Karpas-422 (cell line): ENCODE measurements around the gene FRMPD2. TPM values are rescaled to one million over a fixed set of nuclear protein-coding genes. Genes with fewer than 3 reads are reported as not detected.

Experiments
- DNase-seq: peaks from one replicate; pipeline ENCODE4 v3.0.0-alpha.2; 2015
- H2AFZ ChIP-seq: fragments of 200-600 bp; sonication (generic); 2 replicates; pipeline ENCODE4 v1.6.1; 2014; ENCODE audit warnings: antibody characterized with exemption, low read length, mixed read lengths
- H3K27ac ChIP-seq: fragments of 200-600 bp; sonication (generic); 2 replicates; pipeline ENCODE4 v1.5.1; 2014; ENCODE audit warnings: mild to moderate bottlenecking, low read length, moderate library complexity
- H3K27me3 ChIP-seq: fragments of 200-600 bp; sonication (generic); 2 replicates; pipeline ENCODE4 v1.6.1; 2014; ENCODE audit warnings: low read length, mixed read lengths
- H3K36me3 ChIP-seq: fragments of 200-600 bp; sonication (generic); 2 replicates; pipeline ENCODE4 v1.6.1; 2014; ENCODE audit warnings: low read length, mixed read lengths; ENCODE audit not compliant: insufficient read depth
- H3K4me1 ChIP-seq: fragments of 200-600 bp; sonication (generic); 2 replicates; pipeline ENCODE4 v1.6.1; 2014; ENCODE audit warnings: mild to moderate bottlenecking, low read length, mixed read lengths
- H3K4me2 ChIP-seq: fragments of 200-600 bp; sonication (generic); 2 replicates; pipeline ENCODE4 v1.6.1; 2014; ENCODE audit warnings: low read length, low read depth, mild to moderate bottlenecking; ENCODE audit not compliant: poor library complexity, severe bottlenecking
- H3K4me3 ChIP-seq: fragments of 200-600 bp; sonication (generic); 2 replicates; pipeline ENCODE4 v1.5.1; 2014; ENCODE audit warnings: mild to moderate bottlenecking, antibody characterized with exemption, low read length, mixed read lengths
- H3K79me2 ChIP-seq: fragments of 200-600 bp; sonication (generic); 2 replicates; pipeline ENCODE4 v1.6.1; 2014; ENCODE audit warnings: mild to moderate bottlenecking, low read length, mixed read lengths
- H3K9ac ChIP-seq: fragments of 200-600 bp; sonication (generic); 2 replicates; pipeline ENCODE4 v1.6.0; 2014; ENCODE audit warnings: low read length
- H3K9me2 ChIP-seq: fragments of 200-600 bp; sonication (generic), shearing (Covaris generic); replicated peaks from 2 replicates; pipeline ENCODE4 v1.6.0; 2014; ENCODE audit warnings: mild to moderate bottlenecking, low read length, moderate library complexity; ENCODE audit not compliant: insufficient read depth
- H3K9me3 ChIP-seq: fragments of 300-700, 200-600 bp; sonication (generic); 2 replicates; pipeline ENCODE4 v1.6.1; 2014; ENCODE audit warnings: low read length, mixed read lengths
- H4K20me1 ChIP-seq: fragments of 200-600 bp; sonication (generic); 2 replicates; pipeline ENCODE4 v1.6.1; 2014; ENCODE audit warnings: mild to moderate bottlenecking, antibody characterized with exemption, low read length, low read depth; ENCODE audit not compliant: insufficient read depth
- total RNA-seq: library from RNA; depleted of rRNA; stranded (reverse); fragments of >200 nt; shearing (Covaris generic); gene quantifications from 2 replicates; pipeline ENCODE4 v1.2.3, GENCODE V29; 2014; ENCODE audit warnings: low replicate concordance

FRMPD2 gene
- total RNA-seq, 1 experiment from 2014 or later = not detected

GRCh38 chr10:48251525-48252353 is 22.8 kb downstream of the FRMPD2 start:
- H3K27me3 ChIP-seq = no peaks in the 10 kb centered on the region; the same call in 1 of the 2 replicates
- H3K9me2 ChIP-seq = no peaks in the 10 kb centered on the region
- no peaks in the 10 kb centered on the region for H3K79me2 ChIP-seq
- H4K20me1 ChIP-seq = no peaks in the 10 kb centered on the region
- H3K9me3 ChIP-seq = no peaks in the 10 kb centered on the region
- no peak overlapping the region for H3K4me3 ChIP-seq
- H3K36me3 ChIP-seq = no peaks in the 10 kb centered on the region
- H3K4me2 ChIP-seq = no peak overlapping the region
- no peak overlapping the region for H2AFZ ChIP-seq
- H3K4me1 ChIP-seq = no peaks in the 10 kb centered on the region
- H3K9ac ChIP-seq = no peak overlapping the region
- DNase-seq = no peak
- H3K27ac ChIP-seq = no peak overlapping the region

DNA sequence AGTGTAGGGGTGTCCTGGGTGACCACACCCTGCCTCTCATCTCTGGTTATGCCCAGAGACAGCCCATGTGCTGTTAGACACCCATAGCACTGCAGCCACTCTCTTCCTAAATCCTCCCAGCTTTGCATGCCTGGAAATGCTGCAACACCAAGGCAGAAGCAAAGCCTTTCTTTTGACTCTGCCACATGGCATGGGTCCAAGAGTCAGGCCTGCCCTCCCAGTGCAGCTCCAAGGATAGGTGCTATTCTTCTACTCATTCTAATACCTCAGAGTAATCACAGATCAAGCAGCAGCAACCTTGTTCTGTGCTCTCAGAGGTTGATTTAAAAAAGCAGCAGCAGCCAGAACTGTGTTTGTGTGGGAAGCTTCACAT is 23.4 kb downstream of the FRMPD2 start:
- no peaks in the 10 kb centered on the region for H3K79me2 ChIP-seq
- H3K4me1 ChIP-seq = no peaks in the 10 kb centered on the region
- H3K4me3 ChIP-seq = no peak overlapping the region
- H3K9me3 ChIP-seq = no peaks in the 10 kb centered on the region
- no peak overlapping the region for H2AFZ ChIP-seq
- H3K9ac ChIP-seq = no peak overlapping the region
- no peaks in the 10 kb centered on the region for H4K20me1 ChIP-seq
- H3K36me3 ChIP-seq = no peaks in the 10 kb centered on the region
- no peak overlapping the region for H3K27ac ChIP-seq
- no peak overlapping the region for H3K4me2 ChIP-seq
- H3K9me2 ChIP-seq = no peaks in the 10 kb centered on the region
- no peaks in the 10 kb centered on the region; the same call in 1 of the 2 replicates for H3K27me3 ChIP-seq
- DNase-seq = no peak

GRCh38 chr10:48249763-48250351 is 24.6 kb downstream of the FRMPD2 start:
- Histone ChIP-seq H3K9ac (no peak overlapping the region), H3K9me3 (no peaks in the 10 kb centered on the region), H3K4me3 (no peak overlapping the region), H3K36me3 (no peaks in the 10 kb centered on the region), H3K4me2 (no peak overlapping the region), H3K27me3 (no peaks in the 10 kb centered on the region; the same call in 1 of the 2 replicates), H3K4me1 (no peaks in the 10 kb centered on the region), H3K79me2 (no peaks in the 10 kb centered on the region), H2AFZ (no peak overlapping the region), H3K27ac (no peak overlapping the region), H4K20me1 (no peaks in the 10 kb centered on the region), H3K9me2 (no peaks in the 10 kb centered on the region)
- DNase-seq = no peak

DNA sequence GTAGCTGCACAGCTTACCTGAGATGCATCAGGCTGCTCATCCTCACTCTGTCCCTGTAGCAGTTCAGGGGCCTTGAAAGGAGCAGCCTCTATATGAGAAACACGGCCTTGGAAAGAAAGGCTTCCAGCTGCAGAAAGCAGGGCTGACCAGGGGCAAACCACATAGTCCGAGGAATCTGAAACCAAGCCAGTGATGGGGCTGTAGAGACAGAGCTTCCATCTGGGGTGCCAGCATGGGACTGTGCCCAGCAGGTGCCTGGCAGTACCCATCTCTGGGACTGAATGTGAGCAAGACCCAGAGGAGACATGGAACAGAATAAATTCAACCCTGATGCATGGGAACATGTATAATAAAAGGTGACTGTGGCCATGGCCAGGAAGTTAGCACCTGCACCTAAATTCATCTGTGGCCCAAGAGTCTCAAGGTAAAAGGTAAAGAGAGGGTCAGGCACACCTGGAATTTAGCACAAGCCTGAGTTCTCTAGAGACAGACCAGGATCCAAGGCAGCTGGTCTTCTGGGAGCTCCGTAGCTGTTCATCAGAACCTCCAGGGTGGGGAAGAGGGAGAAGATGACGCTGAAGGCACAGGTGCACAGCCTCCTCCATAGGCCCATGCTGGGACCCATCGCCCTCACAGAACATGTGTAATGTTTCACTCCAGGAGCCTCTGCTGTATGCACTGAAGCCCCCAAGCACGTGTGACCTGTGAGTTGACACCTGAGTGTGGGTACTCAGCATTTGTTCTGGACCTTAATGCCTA is 25.3 kb downstream of the FRMPD2 start:
- Histone ChIP-seq H3K27me3 (no peaks in the 10 kb centered on the region; the same call in 1 of the 2 replicates), H3K4me3 (no peak overlapping the region), H3K9me2 (no peaks in the 10 kb centered on the region), H3K27ac (no peak overlapping the region), H4K20me1 (no peaks in the 10 kb centered on the region), H3K36me3 (no peaks in the 10 kb centered on the region), H3K9me3 (no peaks in the 10 kb centered on the region), H2AFZ (no peak overlapping the region), H3K79me2 (no peaks in the 10 kb centered on the region), H3K9ac (no peak overlapping the region), H3K4me2 (no peak overlapping the region), H3K4me1 (no peaks in the 10 kb centered on the region)
- no peak for DNase-seq

GRCh38 chr10:48248462-48248861 is 26.0 kb downstream of the FRMPD2 start:
- Histone ChIP-seq H3K79me2 (no peaks in the 10 kb centered on the region), H3K27me3 (no peaks in the 10 kb centered on the region; the same call in 1 of the 2 replicates), H3K4me2 (no peak overlapping the region), H3K4me1 (no peaks in the 10 kb centered on the region), H3K27ac (no peak overlapping the region), H3K9me3 (no peaks in the 10 kb centered on the region), H4K20me1 (no peaks in the 10 kb centered on the region), H2AFZ (no peak overlapping the region), H3K9ac (no peak overlapping the region), H3K4me3 (no peak overlapping the region), H3K9me2 (no peaks in the 10 kb centered on the region), H3K36me3 (no peaks in the 10 kb centered on the region)
- DNase-seq = no peak

DNA sequence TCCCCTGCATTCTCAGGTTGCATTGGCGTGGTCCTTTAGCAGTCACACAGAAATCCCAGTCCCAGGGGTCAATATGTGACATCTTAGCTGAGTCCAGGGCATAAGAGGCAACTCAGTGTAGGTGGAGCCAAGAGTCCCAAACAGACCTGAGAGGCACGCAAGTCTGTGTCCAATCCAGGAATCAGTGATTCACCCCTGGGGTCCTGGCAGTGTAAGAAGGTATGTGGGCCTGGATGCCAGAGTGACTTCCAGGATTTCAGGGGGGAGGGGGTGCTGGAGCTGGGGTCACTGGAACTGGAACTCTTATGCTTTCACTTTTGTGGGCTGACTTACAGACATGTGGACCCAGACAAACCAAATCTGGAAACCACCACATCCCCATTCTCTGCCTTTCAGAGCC is 26.8 kb downstream of the FRMPD2 start:
- no peaks in the 10 kb centered on the region; the same call in 1 of the 2 replicates for H3K27me3 ChIP-seq
- no peaks in the 10 kb centered on the region for H4K20me1 ChIP-seq
- no peaks in the 10 kb centered on the region for H3K4me1 ChIP-seq
- H3K9me2 ChIP-seq = no peaks in the 10 kb centered on the region
- H3K4me3 ChIP-seq = no peak overlapping the region
- no peaks in the 10 kb centered on the region for H3K79me2 ChIP-seq
- DNase-seq = no peak
- H3K9me3 ChIP-seq = no peaks in the 10 kb centered on the region
- no peak overlapping the region for H2AFZ ChIP-seq
- no peak overlapping the region for H3K27ac ChIP-seq
- H3K4me2 ChIP-seq = no peak overlapping the region
- no peak overlapping the region for H3K9ac ChIP-seq
- H3K36me3 ChIP-seq = no peaks in the 10 kb centered on the region

DNA sequence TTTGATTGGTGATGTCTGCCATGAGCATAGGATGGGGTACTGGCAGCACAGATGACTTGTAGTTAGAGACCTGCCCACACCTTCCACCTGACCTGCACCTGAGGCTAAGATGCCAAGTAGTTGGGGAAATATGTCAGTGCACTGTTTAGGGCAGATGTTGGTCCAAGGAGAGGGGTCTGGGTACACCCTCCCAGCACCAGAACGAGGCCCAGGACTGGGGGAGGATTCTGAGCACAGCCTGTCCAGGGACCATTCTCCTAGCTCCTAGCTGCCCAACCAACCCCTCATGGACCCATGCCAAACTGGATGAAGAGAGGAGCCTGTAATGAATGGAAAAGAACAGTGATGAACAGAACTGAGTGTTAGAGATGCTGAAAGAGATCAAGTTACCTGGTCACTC is 28.0 kb downstream of the FRMPD2 start:
- Histone ChIP-seq H3K79me2 (no peaks in the 10 kb centered on the region), H3K4me1 (no peaks in the 10 kb centered on the region), H4K20me1 (no peaks in the 10 kb centered on the region), H3K36me3 (no peaks in the 10 kb centered on the region), H3K9me3 (no peaks in the 10 kb centered on the region), H3K27ac (no peak overlapping the region), H3K27me3 (no peaks in the 10 kb centered on the region; the same call in 1 of the 2 replicates), H3K4me2 (no peak overlapping the region), H3K9ac (no peak overlapping the region), H3K4me3 (no peak overlapping the region), H3K9me2 (no peaks in the 10 kb centered on the region), H2AFZ (no peak overlapping the region)
- no peak for DNase-seq

GRCh38 chr10:48245977-48246376 is 28.5 kb downstream of the FRMPD2 start:
- no peaks in the 10 kb centered on the region for H4K20me1 ChIP-seq
- H3K9ac ChIP-seq = no peak overlapping the region
- no peak for DNase-seq
- H3K4me2 ChIP-seq = no peak overlapping the region
- H3K27me3 ChIP-seq = no peaks in the 10 kb centered on the region; the same call in 1 of the 2 replicates
- no peaks in the 10 kb centered on the region for H3K9me2 ChIP-seq
- H3K9me3 ChIP-seq = no peaks in the 10 kb centered on the region
- H3K79me2 ChIP-seq = no peaks in the 10 kb centered on the region
- H3K36me3 ChIP-seq = no peaks in the 10 kb centered on the region
- H3K4me1 ChIP-seq = no peaks in the 10 kb centered on the region
- no peak overlapping the region for H2AFZ ChIP-seq
- no peak overlapping the region for H3K4me3 ChIP-seq
- no peak overlapping the region for H3K27ac ChIP-seq
